Glutamatergic neuron (in vitro differentiated cells): Measurements from ENCODE around the gene ALOX5AP. TPM values are rescaled to one million over a fixed set of nuclear protein-coding genes. Genes with fewer than 3 reads are reported as not detected.

Experiments
- DNase-seq: peaks from one replicate; pipeline ENCODE4 v3.0.0; 2022
- H3K27ac Mint-ChIP-seq: one replicate; pipeline ENCODE4 v1.8.0; 2020; ENCODE audit warnings: mild to moderate bottlenecking, mixed read lengths, inconsistent platforms; ENCODE audit not compliant: unreplicated experiment
- H3K27me3 Mint-ChIP-seq: one replicate; pipeline ENCODE4 v1.8.0; 2020; ENCODE audit warnings: mild to moderate bottlenecking, moderate library complexity, mixed read lengths, inconsistent platforms; ENCODE audit not compliant: unreplicated experiment
- H3K36me3 Mint-ChIP-seq: one replicate; pipeline ENCODE4 v1.8.0; 2020; ENCODE audit warnings: mild to moderate bottlenecking, mixed read lengths, inconsistent platforms; ENCODE audit not compliant: unreplicated experiment
- H3K4me1 Mint-ChIP-seq: one replicate; pipeline ENCODE4 v1.8.0; 2020; ENCODE audit warnings: mild to moderate bottlenecking, low read depth, mixed read lengths, inconsistent platforms; ENCODE audit not compliant: unreplicated experiment
- H3K4me3 Mint-ChIP-seq: one replicate; pipeline ENCODE4 v1.8.0; 2020; ENCODE audit warnings: mild to moderate bottlenecking, mixed read lengths, inconsistent platforms; ENCODE audit not compliant: unreplicated experiment
- H3K9me3 Mint-ChIP-seq: one replicate; pipeline ENCODE4 v1.8.0; 2020; ENCODE audit warnings: mild to moderate bottlenecking, moderate library complexity, mixed read lengths, inconsistent platforms; ENCODE audit not compliant: unreplicated experiment
- total RNA-seq: library from RNA; stranded (reverse); fragmentation: NEBNext Ultra II Directional; extraction: Animal tissue kit (Norgen Biotek cat#: 25700); gene quantifications from one replicate; pipeline ENCODE4 v1.2.1, GENCODE V29; 2021; ENCODE audit not compliant: unreplicated experiment
- TF ChIP-seq, protein P1 (sequence below): fragments of 200-600 bp; sonication (generic); IDR thresholded peaks from one replicate; pipeline ENCODE4 v1.5.0; 2021; ENCODE audit not compliant: partially characterized antibody, unreplicated experiment

The ALOX5AP gene
- total RNA-seq, 1 donor from 2014 or later, result 0.81 TPM

- no peak overlapping the region for H3K27ac Mint-ChIP-seq
- no peak for DNase-seq
- peaks cover 3% of the 10 kb centered on the region for H3K27me3 Mint-ChIP-seq
- H3K4me3 Mint-ChIP-seq, result no peak overlapping the region
- H3K4me1 Mint-ChIP-seq, result peaks cover 13% of the 10 kb centered on the region
- TF ChIP-seq, protein P1, sequence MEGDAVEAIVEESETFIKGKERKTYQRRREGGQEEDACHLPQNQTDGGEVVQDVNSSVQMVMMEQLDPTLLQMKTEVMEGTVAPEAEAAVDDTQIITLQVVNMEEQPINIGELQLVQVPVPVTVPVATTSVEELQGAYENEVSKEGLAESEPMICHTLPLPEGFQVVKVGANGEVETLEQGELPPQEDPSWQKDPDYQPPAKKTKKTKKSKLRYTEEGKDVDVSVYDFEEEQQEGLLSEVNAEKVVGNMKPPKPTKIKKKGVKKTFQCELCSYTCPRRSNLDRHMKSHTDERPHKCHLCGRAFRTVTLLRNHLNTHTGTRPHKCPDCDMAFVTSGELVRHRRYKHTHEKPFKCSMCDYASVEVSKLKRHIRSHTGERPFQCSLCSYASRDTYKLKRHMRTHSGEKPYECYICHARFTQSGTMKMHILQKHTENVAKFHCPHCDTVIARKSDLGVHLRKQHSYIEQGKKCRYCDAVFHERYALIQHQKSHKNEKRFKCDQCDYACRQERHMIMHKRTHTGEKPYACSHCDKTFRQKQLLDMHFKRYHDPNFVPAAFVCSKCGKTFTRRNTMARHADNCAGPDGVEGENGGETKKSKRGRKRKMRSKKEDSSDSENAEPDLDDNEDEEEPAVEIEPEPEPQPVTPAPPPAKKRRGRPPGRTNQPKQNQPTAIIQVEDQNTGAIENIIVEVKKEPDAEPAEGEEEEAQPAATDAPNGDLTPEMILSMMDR, result no peak
- no peaks in the 10 kb centered on the region for H3K36me3 Mint-ChIP-seq
- peaks cover 7% of the 10 kb centered on the region for H3K9me3 Mint-ChIP-seq
Observed at GRCh38 chr13:30705680-30706079, 29.7 kb upstream of the ALOX5AP start.

DNA sequence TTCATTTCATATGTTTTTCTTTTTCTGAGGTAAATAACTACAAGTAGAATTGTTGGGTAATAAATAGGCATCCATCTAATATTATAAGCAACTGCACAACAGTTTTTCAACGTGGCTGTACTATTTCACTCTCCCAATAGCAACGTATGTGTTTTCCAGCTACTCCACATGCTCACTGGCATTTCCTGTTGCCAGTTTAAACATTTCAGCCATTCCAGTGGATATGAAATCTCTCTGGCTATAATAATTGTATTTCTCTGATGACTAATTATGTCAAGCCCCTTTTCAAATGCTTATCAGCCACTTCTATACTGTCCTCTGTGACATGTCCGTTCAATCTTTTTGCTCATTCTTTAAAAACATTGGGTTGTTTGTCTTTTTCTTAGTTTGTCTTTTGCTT is 26.8 kb upstream of the ALOX5AP start:
- Mint-ChIP-seq H3K27ac (no peak overlapping the region), H3K27me3 (no peaks in the 10 kb centered on the region), H3K36me3 (no peaks in the 10 kb centered on the region), H3K4me3 (no peak overlapping the region), H3K4me1 (peaks cover 7% of the 10 kb centered on the region), H3K9me3 (peaks cover 7% of the 10 kb centered on the region)
- TF ChIP-seq, protein P1, result no peak
- no peak for DNase-seq

DNA sequence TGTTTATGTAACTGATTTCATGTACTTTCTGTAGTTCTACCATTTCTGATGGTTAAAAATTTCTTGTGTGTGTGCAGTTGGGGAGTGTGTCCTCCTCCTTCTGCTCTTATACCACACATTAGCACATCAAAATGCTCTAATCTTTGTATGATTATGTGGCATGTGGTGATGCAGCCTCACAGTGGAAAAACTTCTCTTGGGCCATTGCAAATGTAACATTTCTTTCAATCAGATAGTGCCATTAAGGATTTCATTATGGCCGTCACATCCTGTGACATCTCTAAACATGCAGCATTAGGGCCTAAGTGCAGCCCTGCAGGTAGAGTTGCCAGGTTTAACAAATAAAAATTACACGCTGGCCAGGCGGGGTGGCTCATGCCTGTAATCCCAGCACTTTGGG is 24.9 kb upstream of the ALOX5AP start:
- no peak for DNase-seq
- TF ChIP-seq, protein P1, result no peak
- Mint-ChIP-seq H3K27ac (no peak overlapping the region), H3K9me3 (no peaks in the 10 kb centered on the region), H3K27me3 (no peaks in the 10 kb centered on the region), H3K4me3 (no peak overlapping the region), H3K4me1 (peaks cover 3% of the 10 kb centered on the region), H3K36me3 (no peaks in the 10 kb centered on the region)

DNA sequence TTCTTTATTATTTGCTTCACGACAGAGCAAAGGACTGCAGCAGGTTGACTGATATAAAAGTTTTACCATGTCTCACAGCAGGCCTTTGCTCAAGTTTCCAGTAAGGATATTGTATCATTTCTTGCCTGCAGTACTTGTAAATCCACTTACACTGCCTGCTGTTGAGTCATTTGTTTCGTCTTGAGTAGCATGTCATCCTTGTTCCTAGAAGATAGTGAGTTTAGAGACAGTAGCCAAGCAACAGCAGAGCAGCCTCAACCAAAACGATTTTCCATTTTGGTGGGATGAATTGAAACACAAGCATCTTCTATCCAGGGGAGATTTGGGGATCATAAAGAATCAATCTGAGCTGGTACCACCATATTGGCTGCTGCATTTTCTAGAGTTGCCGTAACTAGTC is 24.0 kb upstream of the ALOX5AP start:
- TF ChIP-seq, protein P1, result no peak
- no peak overlapping the region for H3K4me3 Mint-ChIP-seq
- no peaks in the 10 kb centered on the region for H3K36me3 Mint-ChIP-seq
- no peaks in the 10 kb centered on the region for H3K9me3 Mint-ChIP-seq
- H3K27me3 Mint-ChIP-seq, result no peaks in the 10 kb centered on the region
- no peak overlapping the region for H3K27ac Mint-ChIP-seq
- no peak for DNase-seq
- H3K4me1 Mint-ChIP-seq, result peaks cover 8% of the 10 kb centered on the region

GRCh38 chr13:30711837-30712236 is 23.5 kb upstream of the ALOX5AP start:
- no peak overlapping the region for H3K27ac Mint-ChIP-seq
- TF ChIP-seq, protein P1, result no peak
- peaks cover 10% of the 10 kb centered on the region for H3K4me1 Mint-ChIP-seq
- no peaks in the 10 kb centered on the region for H3K9me3 Mint-ChIP-seq
- H3K4me3 Mint-ChIP-seq, result no peak overlapping the region
- no peaks in the 10 kb centered on the region for H3K27me3 Mint-ChIP-seq
- no peaks in the 10 kb centered on the region for H3K36me3 Mint-ChIP-seq
- DNase-seq, result no peak
